Right ventricle myocardium inferior (tissue), 1 donor: Measurements from ENCODE around the gene FYB1. TPM values are rescaled to one million over a fixed set of nuclear protein-coding genes. Genes with fewer than 3 reads are reported as not detected.

ENCODE experiments used
- total RNA-seq: library from RNA; stranded (reverse); fragmentation: NEBNext Ultra II Directional; extraction: Animal tissue kit (Norgen Biotek cat#: 25700); gene quantifications from one replicate; pipeline ENCODE4 v1.2.1, GENCODE V29; 2021
- donor health status: DM: no; HTN: yes; CAD: no; lungs with severe emphysema.

The FYB1 gene
- total RNA-seq, 1 donor from 2014 or later: 4.7 TPM

Other genes with a start within 250 kb of the FYB1 start
- gene RICTOR, start 145.2 kb downstream of the FYB1 start, total RNA-seq: 26.0 TPM
- not detected for gene C9, start 144.9 kb upstream of the FYB1 start, total RNA-seq
- 41.9 TPM for gene DAB2, start 205.4 kb upstream of the FYB1 start, total RNA-seq